PC-9 (cell line): Measurements from ENCODE around the gene MAP3K4.

Experiments used
- CTCF ChIP-seq: fragments of 200-600 bp; sonication (generic); conservative IDR thresholded peaks from 2 replicates; pipeline ENCODE4 v1.6.1; 2017; ENCODE audit warnings: mixed run types, antibody characterized with exemption, mild to moderate bottlenecking, moderate library complexity
- EZH2 ChIP-seq: fragments of 200-600 bp; sonication (generic); IDR thresholded peaks from 2 replicates; pipeline ENCODE4 v1.8.0; 2017; ENCODE audit warnings: antibody characterized with exemption, low read depth

GRCh38 chr6:161066511-161066910 lies 74.9 kb downstream of the MAP3K4 start:
- TF ChIP-seq CTCF (no peak), EZH2 (no peak)
